ENCODE data around the gene DUSP14.

The DUSP14 gene

GRCh38 chr17:37465069-37465616, 24.5 kb upstream of the DUSP14 start:
- Histone ChIP-seq H3K4me3 (replicated peaks; ENCODE audit: insufficient read depth, low read length) (no peak overlapping the region), H3K27ac (replicated peaks) (no peak overlapping the region), H3K27me3 (ENCODE audit: insufficient read depth, poor library complexity, severe bottlenecking) (no peaks in the 10 kb centered on the region)
- no peak for DNase-seq (ENCODE audit: low read depth in 1 of 2, low spot score in 1 of 2)
- TF ChIP-seq SPI1 (IDR thresholded peaks at IDR 0.05; ENCODE audit: borderline replicate concordance, low read depth) (no peak), REST (IDR thresholded peaks at IDR 0.05; ENCODE audit: insufficient replicate concordance, low read depth) (no peak), GABPA (IDR thresholded peaks at IDR 0.05; ENCODE audit: low read depth) (no peak), POLR2AphosphoS5 (IDR thresholded peaks at IDR 0.05; ENCODE audit: low read depth) (no peak), CTCF (IDR thresholded peaks at IDR 0.05; ENCODE audit: insufficient read depth, low read length) (no peak)

- Histone ChIP-seq H3K27me3 (ENCODE audit: insufficient read depth, poor library complexity, severe bottlenecking) (no peaks in the 10 kb centered on the region), H3K27ac (replicated peaks) (no peak overlapping the region), H3K4me3 (replicated peaks; ENCODE audit: insufficient read depth, low read length) (no peak overlapping the region)
- DNase-seq (ENCODE audit: low read depth in 1 of 2, low spot score in 1 of 2), result no peak
- TF ChIP-seq POLR2AphosphoS5 (IDR thresholded peaks at IDR 0.05; ENCODE audit: low read depth) (no peak), CTCF (IDR thresholded peaks at IDR 0.05; ENCODE audit: insufficient read depth, low read length) (no peak), REST (IDR thresholded peaks at IDR 0.05; ENCODE audit: insufficient replicate concordance, low read depth) (no peak), GABPA (IDR thresholded peaks at IDR 0.05; ENCODE audit: low read depth) (no peak), SPI1 (IDR thresholded peaks at IDR 0.05; ENCODE audit: borderline replicate concordance, low read depth) (no peak)
These were observed 23.2 kb upstream of the DUSP14 start for GRCh38 chr17:37466471-37466870.

GRCh38 chr17:37470181-37470580, 19.5 kb upstream of the DUSP14 start:
- no peak overlapping the region for H3K27ac ChIP-seq (replicated peaks)
- TF ChIP-seq GABPA (IDR thresholded peaks at IDR 0.05; ENCODE audit: low read depth) (no peak), SPI1 (IDR thresholded peaks at IDR 0.05; ENCODE audit: borderline replicate concordance, low read depth) (no peak), REST (IDR thresholded peaks at IDR 0.05; ENCODE audit: insufficient replicate concordance, low read depth) (no peak), POLR2AphosphoS5 (IDR thresholded peaks at IDR 0.05; ENCODE audit: low read depth) (no peak), CTCF (IDR thresholded peaks at IDR 0.05; ENCODE audit: insufficient read depth, low read length) (no peak)
- no peaks in the 10 kb centered on the region for H3K27me3 ChIP-seq (ENCODE audit: insufficient read depth, poor library complexity, severe bottlenecking)
- no peak for DNase-seq (ENCODE audit: low read depth in 1 of 2, low spot score in 1 of 2)
- no peak overlapping the region for H3K4me3 ChIP-seq (replicated peaks; ENCODE audit: insufficient read depth, low read length)
